ENCODE measurements around the gene UROD. TPM values are rescaled to one million over a fixed set of nuclear protein-coding genes. Genes with fewer than 3 reads are reported as not detected.

Gene UROD
- total RNA-seq, 4 donors from 2014 or later: 76.4 to 104 (median 88.9) TPM

- no peak overlapping the region for H3K27ac ChIP-seq
- H3K4me3 ChIP-seq: no peak overlapping the region
- no peaks in the 10 kb centered on the region for H3K9me3 ChIP-seq
- H3K36me3 ChIP-seq: no peaks in the 10 kb centered on the region
- TF ChIP-seq CTCF (IDR thresholded peaks at IDR 0.05) (no peak), POLR2A (IDR thresholded peaks at IDR 0.05) (no peak)
- H3K27me3 ChIP-seq: no peaks in the 10 kb centered on the region
- intact Hi-C loops (cut with DNase I; ENCODE audit: low total_unique reads): no loop called here
- no peak for DNase-seq
- no peaks in the 10 kb centered on the region for H3K4me1 ChIP-seq
These were observed 26.8 kb downstream of the UROD start for GRCh38 chr1:45038661-45039364.

- Histone ChIP-seq H3K9me3 (no peaks in the 10 kb centered on the region), H3K36me3 (no peaks in the 10 kb centered on the region), H3K4me3 (no peak overlapping the region), H3K4me1 (no peaks in the 10 kb centered on the region), H3K27me3 (no peaks in the 10 kb centered on the region), H3K27ac (no peak overlapping the region)
- intact Hi-C loops (cut with DNase I; ENCODE audit: low total_unique reads): no loop called here
- TF ChIP-seq CTCF (IDR thresholded peaks at IDR 0.05): no peak
- TF ChIP-seq POLR2A (IDR thresholded peaks at IDR 0.05): no peak
- no peak for DNase-seq
These were observed 28.2 kb downstream of the UROD start for GRCh38 chr1:45040297-45040696.

GRCh38 chr1:45043094-45043493 is 31.0 kb downstream of the UROD start:
- Histone ChIP-seq H3K4me1 (no peaks in the 10 kb centered on the region), H3K4me3 (no peak overlapping the region), H3K9me3 (no peaks in the 10 kb centered on the region), H3K27me3 (no peaks in the 10 kb centered on the region), H3K27ac (no peak overlapping the region), H3K36me3 (no peaks in the 10 kb centered on the region)
- intact Hi-C loops (cut with DNase I; ENCODE audit: low total_unique reads): no loop called here
- no peak for DNase-seq
- TF ChIP-seq POLR2A (IDR thresholded peaks at IDR 0.05): no peak
- no peak for TF ChIP-seq CTCF (IDR thresholded peaks at IDR 0.05)

- Histone ChIP-seq H3K9me3 (no peaks in the 10 kb centered on the region), H3K27ac (no peak overlapping the region), H3K4me1 (no peaks in the 10 kb centered on the region), H3K36me3 (no peaks in the 10 kb centered on the region), H3K27me3 (no peaks in the 10 kb centered on the region), H3K4me3 (no peak overlapping the region)
- DNase-seq: no peak
- TF ChIP-seq POLR2A (IDR thresholded peaks at IDR 0.05): no peak
- no peak for TF ChIP-seq CTCF (IDR thresholded peaks at IDR 0.05)
- intact Hi-C loops (cut with DNase I; ENCODE audit: low total_unique reads): no loop called here
These were observed 32.9 kb downstream of the UROD start for GRCh38 chr1:45044916-45045315.

GRCh38 chr1:45047032-45047431 is 35.0 kb downstream of the UROD start:
- Histone ChIP-seq H3K27me3 (no peaks in the 10 kb centered on the region), H3K9me3 (no peaks in the 10 kb centered on the region), H3K4me3 (no peak overlapping the region), H3K27ac (no peak overlapping the region), H3K4me1 (no peaks in the 10 kb centered on the region), H3K36me3 (no peaks in the 10 kb centered on the region)
- DNase-seq: no peak
- intact Hi-C loops (cut with DNase I; ENCODE audit: low total_unique reads): no loop called here
- no peak for TF ChIP-seq CTCF (IDR thresholded peaks at IDR 0.05)
- no peak for TF ChIP-seq POLR2A (IDR thresholded peaks at IDR 0.05)
